CD4-positive, alpha-beta memory T cell (primary cell): ENCODE data around the gene PAPSS2. TPM values are rescaled to one million over a fixed set of nuclear protein-coding genes. Genes with fewer than 3 reads are reported as not detected.
"Not testable (repeated sequence)": the region's sequence is repeated elsewhere in the genome, so short reads cannot be mapped to it uniquely, and the experiment has no call there.

Experiments
- CTCF ChIA-PET: fragments of 350-600 bp; sonication (Branson Sonifier 250); formaldehyde crosslinking; loops from one replicate; lab custom pipeline; 2021; ENCODE audit warnings: inconsistent platforms; ENCODE audit not compliant: partially characterized antibody; lab: Charles Lee
- POLR2A ChIA-PET: fragments of 350-600 bp; sonication (Branson Sonifier 250); formaldehyde crosslinking; loops from one replicate; lab custom pipeline; 2021; ENCODE audit not compliant: partially characterized antibody; lab: Charles Lee
- DNase-seq, 5 donors: peaks; one replicate each; pipeline versions ENCODE4 v3.0.0 to v3.0.0-alpha.2; 2020 to 2022; ENCODE audit warnings: mixed read lengths in 1 of 5
- H3K27ac ChIP-seq: one replicate; pipeline ENCODE4 v1.7.0; 2013; ENCODE audit warnings: low read depth, low read length
- H3K27me3 ChIP-seq: 2 replicates; pipeline ENCODE4 v1.7.0; 2013; ENCODE audit warnings: mild to moderate bottlenecking, low read length, moderate library complexity; ENCODE audit not compliant: insufficient read depth
- H3K36me3 ChIP-seq: 2 replicates; pipeline ENCODE4 v1.7.0; 2013; ENCODE audit warnings: mild to moderate bottlenecking, low read length, moderate library complexity; ENCODE audit not compliant: insufficient read depth
- H3K4me1 ChIP-seq: 2 replicates; pipeline ENCODE4 v1.7.0; 2013; ENCODE audit warnings: mild to moderate bottlenecking, low read length, moderate library complexity; ENCODE audit not compliant: insufficient read depth
- H3K4me3 ChIP-seq, 2 donors: one replicate each; pipeline ENCODE4 v1.7.0; 2013; ENCODE audit warnings: low read length in 2 of 2, mild to moderate bottlenecking in 1 of 2
- H3K9me3 ChIP-seq, 2 donors: one replicate each; pipeline ENCODE4 v1.7.0; 2013; ENCODE audit warnings: low read length in 2 of 2, control low read depth in 1 of 2; ENCODE audit not compliant: control insufficient read depth in 1 of 2
- H3K27ac Mint-ChIP-seq, 7 donors: one replicate each; pipeline ENCODE4 v1.8.0; 2020 to 2021; ENCODE audit warnings: mixed read lengths in 7 of 7, mild to moderate bottlenecking in 6 of 7, inconsistent platforms in 3 of 7, moderate library complexity in 3 of 7
- H3K27me3 Mint-ChIP-seq, 2 donors: one replicate each; pipeline ENCODE4 v1.8.0; 2020 to 2021; ENCODE audit warnings: mixed read lengths in 2 of 2
- H3K36me3 Mint-ChIP-seq, 2 donors: one replicate each; pipeline ENCODE4 v1.8.0; 2020 to 2021; ENCODE audit warnings: mixed read lengths in 2 of 2, inconsistent platforms in 1 of 2, mild to moderate bottlenecking in 1 of 2
- H3K4me1 Mint-ChIP-seq, 4 donors: one replicate each; pipeline ENCODE4 v1.8.0; 2020 to 2021; ENCODE audit warnings: mixed read lengths in 4 of 4, mild to moderate bottlenecking in 1 of 4
- H3K4me3 Mint-ChIP-seq, 8 donors: one replicate each; pipeline ENCODE4 v1.8.0; 2020 to 2021; ENCODE audit warnings: mixed read lengths in 8 of 8, mild to moderate bottlenecking in 7 of 8, moderate library complexity in 6 of 8, inconsistent platforms in 3 of 8
- H3K9me3 Mint-ChIP-seq, 8 donors: one replicate each; pipeline ENCODE4 v1.8.0; 2020 to 2021; ENCODE audit warnings: mixed read lengths in 8 of 8, mild to moderate bottlenecking in 5 of 8, inconsistent platforms in 3 of 8, moderate library complexity in 1 of 8
- intact Hi-C: fragments of 100-400 bp; cut with micrococcal nuclease; formaldehyde crosslinking; loops from one replicate; pipeline ENCODE4 v1.15.1; 2023
- polyA plus RNA-seq, 2 donors: library from polyadenylated mRNA; unstranded; fragments of 300-500 nt; fragmentation: Illumina TruSeq; gene quantifications; one replicate each; pipeline ENCODE4 v1.2.3, GENCODE V29; 2021
- total RNA-seq, 2 experiments: library from RNA; stranded (reverse); gene quantifications; one replicate each; pipeline ENCODE4 v1.2.3, GENCODE V29; 2021

PAPSS2 gene
- total and polyA plus RNA-seq, 4 experiments from 2014 or later = 0.15 to 0.73 (median 0.31) TPM

DNA sequence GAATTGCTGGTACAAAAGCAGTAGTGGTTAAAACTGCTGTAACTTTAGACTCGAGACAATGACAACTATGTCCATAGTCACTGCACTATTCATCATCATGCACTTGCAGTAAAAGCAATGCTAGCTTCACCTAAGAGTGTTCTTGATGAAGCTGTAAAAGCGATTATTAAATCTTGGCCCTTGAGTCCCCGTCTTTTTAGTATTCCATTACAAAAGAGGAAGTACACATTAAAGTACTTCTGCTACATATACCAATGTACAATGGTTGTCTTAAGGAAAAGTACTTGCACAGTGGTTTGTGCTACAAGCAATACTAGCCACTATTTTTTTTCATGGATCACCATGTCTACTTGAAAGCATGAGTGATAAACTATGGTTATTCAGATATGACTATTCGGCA is 80.0 kb downstream of the PAPSS2 start:
- Histone ChIP-seq H3K27ac (no peak overlapping the region), H3K36me3 (no peaks in the 10 kb centered on the region), H3K4me1 (no peaks in the 10 kb centered on the region), H3K9me3 (no peaks in the 10 kb centered on the region), H3K4me3 (no peak overlapping the region), H3K27me3 (no peaks in the 10 kb centered on the region)
- intact Hi-C loops = no loop called here
- Mint-ChIP-seq H3K27ac (no peak overlapping the region), H3K36me3 (no peaks in the 10 kb centered on the region), H3K9me3 (peaks cover 0 to 2% (median 0%) of the 10 kb centered on the region in 8 donors), H3K4me3 (no peak overlapping the region), H3K4me1 (peaks cover 0 to 5% (median 0%) of the 10 kb centered on the region in 4 donors), H3K27me3 (peaks cover 20 to 21% of the 10 kb centered on the region in 2 donors)
- ChIA-PET CTCF (no interaction called here), POLR2A (no interaction called here)
- no peak for DNase-seq

DNA sequence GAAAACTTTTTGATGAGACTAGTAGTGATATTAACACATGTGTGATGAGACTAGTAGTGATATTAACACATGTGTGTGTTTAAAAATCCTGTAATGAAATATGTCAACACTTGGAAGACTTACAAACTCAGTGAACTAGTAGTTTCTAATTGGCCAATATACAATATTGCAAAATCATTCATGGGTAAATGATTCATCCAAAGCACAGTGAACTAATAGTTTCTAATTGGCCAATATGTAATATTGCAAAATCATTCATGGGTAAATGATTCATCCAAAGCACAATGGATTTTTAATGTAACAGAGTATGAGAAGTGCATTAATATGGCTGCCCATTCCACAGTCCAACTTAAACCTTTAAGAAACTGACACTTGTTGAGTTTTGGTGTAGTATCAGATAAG is 80.6 kb downstream of the PAPSS2 start:
- intact Hi-C loops = no loop called here

DNA sequence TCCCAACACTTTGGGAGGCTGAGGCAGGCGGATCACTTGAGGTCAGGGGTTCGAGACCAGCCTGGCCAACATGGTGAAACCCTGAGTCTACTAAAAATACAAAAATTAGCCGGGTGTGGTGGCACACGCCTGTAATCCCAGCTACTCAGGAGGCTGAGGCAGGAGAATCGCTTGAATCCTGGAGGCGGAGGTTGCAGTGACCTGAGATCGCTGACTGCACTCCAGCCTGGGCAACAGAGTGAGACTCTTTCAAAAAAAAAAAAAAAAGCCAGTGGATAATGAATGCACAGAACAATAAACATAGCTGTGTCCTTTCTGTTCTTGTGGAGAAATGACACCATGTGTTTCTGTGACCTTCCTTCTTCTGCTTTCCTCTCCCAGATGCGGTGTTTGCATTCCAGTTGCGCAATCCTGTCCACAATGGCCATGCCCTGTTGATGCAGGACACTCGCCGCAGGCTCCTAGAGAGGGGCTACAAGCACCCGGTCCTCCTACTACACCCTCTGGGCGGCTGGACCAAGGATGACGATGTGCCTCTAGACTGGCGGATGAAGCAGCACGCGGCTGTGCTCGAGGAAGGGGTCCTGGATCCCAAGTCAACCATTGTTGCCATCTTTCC is 83.4 kb downstream of the PAPSS2 start:
- H3K36me3 Mint-ChIP-seq, H3K36me3 ChIP-seq, H3K27me3 Mint-ChIP-seq, H3K4me3 Mint-ChIP-seq, H3K9me3 Mint-ChIP-seq, H3K4me1 ChIP-seq, H3K4me1 Mint-ChIP-seq, POLR2A ChIA-PET, H3K27ac ChIP-seq, CTCF ChIA-PET, H3K9me3 ChIP-seq, H3K27me3 ChIP-seq, H3K4me3 ChIP-seq, DNase-seq, H3K27ac Mint-ChIP-seq, intact Hi-C loops: not testable (repeated sequence)

More for the DNA sequence above, 80.6 kb downstream of the PAPSS2 start:
- Mint-ChIP-seq H3K4me1 (peaks cover 0 to under 1% (median 0%) of the 10 kb centered on the region in 4 donors), H3K36me3 (no peaks in the 10 kb centered on the region), H3K27me3 (peaks cover 18 to 21% of the 10 kb centered on the region in 2 donors), H3K4me3 (no peak overlapping the region), H3K27ac (no peak overlapping the region), H3K9me3 (no peaks in the 10 kb centered on the region)
- Histone ChIP-seq H3K36me3 (no peaks in the 10 kb centered on the region), H3K27me3 (no peaks in the 10 kb centered on the region), H3K4me1 (no peaks in the 10 kb centered on the region), H3K27ac (no peak overlapping the region), H3K4me3 (no peak overlapping the region), H3K9me3 (no peaks in the 10 kb centered on the region)
- ChIA-PET CTCF (no interaction called here), POLR2A (no interaction called here)
- DNase-seq = no peak

DNA sequence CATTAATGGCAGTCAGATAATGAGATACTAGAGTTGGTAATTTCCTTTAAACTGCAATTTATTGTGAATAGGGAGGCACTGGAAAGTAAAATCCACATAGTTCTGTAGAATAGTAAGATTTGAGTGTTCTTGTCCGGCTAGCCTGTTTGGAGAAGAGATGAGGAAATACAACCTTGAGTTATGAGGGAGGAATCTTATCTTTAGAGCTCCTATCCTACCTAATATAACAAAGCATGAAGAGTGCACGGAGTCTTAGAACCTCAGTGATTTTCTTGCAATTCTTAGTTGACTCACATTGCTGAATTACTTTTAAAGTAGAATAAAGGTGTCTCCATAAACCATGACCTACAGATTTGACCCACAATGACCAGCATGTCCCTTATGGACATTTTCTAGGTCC is 84.9 kb downstream of the PAPSS2 start:
- Histone ChIP-seq H3K4me1 (no peaks in the 10 kb centered on the region), H3K4me3 (no peak overlapping the region), H3K36me3 (no peaks in the 10 kb centered on the region), H3K9me3 (no peaks in the 10 kb centered on the region), H3K27me3 (no peaks in the 10 kb centered on the region), H3K27ac (no peak overlapping the region)
- CTCF ChIA-PET = no interaction called here
- intact Hi-C loops = no loop called here
- no peaks in the 10 kb centered on the region for H3K36me3 Mint-ChIP-seq
- H3K4me3 Mint-ChIP-seq = no peak overlapping the region
- H3K27me3 Mint-ChIP-seq = peaks cover 4% of the 10 kb centered on the region in 2 donors
- H3K27ac Mint-ChIP-seq = no peak overlapping the region
- no peak for DNase-seq
- peaks cover 0 to 4% (median 0%) of the 10 kb centered on the region in 8 donors for H3K9me3 Mint-ChIP-seq
- no peaks in the 10 kb centered on the region for H3K4me1 Mint-ChIP-seq
- POLR2A ChIA-PET = interaction anchor here (0.7 kb wide), 1 partner anchor 107 kb away, joined by 3 read pairs; no protein-coding TSS in a partner anchor

DNA sequence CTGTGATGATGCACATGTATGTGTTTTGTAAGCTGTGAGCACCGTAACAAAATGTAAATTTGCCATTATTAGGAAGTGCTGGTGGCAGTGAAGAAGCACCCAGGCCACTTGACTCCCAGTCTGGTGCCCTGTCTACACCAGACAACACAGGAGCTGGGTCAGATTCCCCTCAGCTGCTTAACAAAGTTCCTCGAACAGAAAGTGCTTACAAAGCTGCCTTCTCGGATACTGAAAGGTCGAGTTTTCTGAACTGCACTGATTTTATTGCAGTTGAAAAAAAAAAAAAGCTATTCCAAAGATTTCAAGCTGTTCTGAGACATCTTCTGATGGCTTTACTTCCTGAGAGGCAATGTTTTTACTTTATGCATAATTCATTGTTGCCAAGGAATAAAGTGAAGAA is 87.2 kb downstream of the PAPSS2 start:
- no peaks in the 10 kb centered on the region for H3K27me3 Mint-ChIP-seq
- no peak overlapping the region for H3K27ac Mint-ChIP-seq
- Histone ChIP-seq H3K4me1 (no peaks in the 10 kb centered on the region), H3K27ac (no peak overlapping the region), H3K9me3 (no peaks in the 10 kb centered on the region), H3K27me3 (no peaks in the 10 kb centered on the region), H3K4me3 (no peak overlapping the region), H3K36me3 (no peaks in the 10 kb centered on the region)
- H3K4me3 Mint-ChIP-seq = no peak overlapping the region
- peaks cover 0 to 4% (median 0%) of the 10 kb centered on the region in 8 donors for H3K9me3 Mint-ChIP-seq
- no peaks in the 10 kb centered on the region for H3K4me1 Mint-ChIP-seq
- no peaks in the 10 kb centered on the region for H3K36me3 Mint-ChIP-seq
- intact Hi-C loops = no loop called here
- no peak for DNase-seq
- CTCF ChIA-PET = interaction anchor here (0.6 to 1.9 kb wide), 4 partner anchors 10 to 1649 kb away, joined by 3 to 5 read pairs (median 4); no protein-coding TSS in a partner anchor
- POLR2A ChIA-PET = no interaction called here

DNA sequence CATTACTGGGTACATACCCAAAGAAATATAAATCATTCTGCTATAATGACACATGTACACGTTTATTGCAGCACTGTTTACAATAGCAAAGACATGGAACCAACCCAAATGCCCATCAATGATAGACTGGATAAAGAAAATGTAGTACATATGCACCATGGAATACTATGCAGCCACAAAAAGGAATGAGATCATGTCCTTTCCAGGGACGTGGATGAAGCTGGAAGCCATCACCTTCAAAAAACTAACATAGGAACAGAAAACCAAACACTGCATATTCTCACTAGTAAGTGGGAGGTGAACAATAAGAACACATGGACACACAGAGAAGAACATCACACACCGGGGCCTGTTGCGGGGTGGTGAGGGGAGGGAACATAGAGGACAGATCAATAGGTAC is 88.6 kb downstream of the PAPSS2 start:
- H3K4me3 Mint-ChIP-seq, H3K4me1 ChIP-seq, H3K36me3 ChIP-seq, H3K9me3 Mint-ChIP-seq, H3K4me3 ChIP-seq, H3K36me3 Mint-ChIP-seq, H3K27me3 ChIP-seq, intact Hi-C loops, H3K27ac ChIP-seq, H3K9me3 ChIP-seq, H3K4me1 Mint-ChIP-seq, DNase-seq, H3K27me3 Mint-ChIP-seq, POLR2A ChIA-PET: not testable (repeated sequence)
- CTCF ChIA-PET = interaction anchor here (1.5 kb wide), 1 partner anchor 14 kb away, joined by 3 read pairs; no protein-coding TSS in a partner anchor
- H3K27ac Mint-ChIP-seq = peak overlapping the region in 2 of 7 donors; percentile 13 to 57

DNA sequence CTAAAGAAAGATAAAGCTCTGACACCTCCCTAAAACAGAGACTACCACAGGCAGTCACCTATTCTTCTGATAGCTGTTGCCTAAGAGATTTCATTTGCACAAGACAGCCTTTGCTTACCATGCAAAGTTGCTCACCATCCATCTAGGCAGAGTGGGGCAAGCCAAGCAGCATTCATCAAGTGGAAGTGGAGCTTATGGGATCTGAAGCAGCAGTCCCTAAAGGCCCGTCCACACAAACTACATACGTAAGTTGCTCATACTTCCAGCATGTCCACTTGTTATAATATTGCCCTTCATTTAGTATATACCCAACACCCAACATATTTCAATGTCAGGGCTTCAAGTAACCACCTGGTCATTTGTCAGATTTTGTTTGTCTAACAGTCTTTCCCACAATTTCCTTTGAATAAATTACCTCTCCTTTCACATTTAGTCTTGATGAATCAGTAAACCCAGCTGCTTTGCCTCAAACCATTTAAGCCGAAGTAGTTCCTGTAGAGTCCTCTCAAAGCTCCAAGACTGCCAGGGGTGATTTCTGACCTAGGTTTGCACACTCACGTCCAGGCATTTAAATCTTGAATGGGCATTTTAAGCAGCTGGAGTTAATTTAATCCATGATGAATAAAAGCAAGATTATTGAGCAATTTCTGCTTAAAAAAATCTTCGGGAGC is 90.5 kb downstream of the PAPSS2 start:
- no peak overlapping the region for H3K4me3 Mint-ChIP-seq
- POLR2A ChIA-PET = no interaction called here
- peak overlapping the region in 1 of 7 donors; percentile 57 for H3K27ac Mint-ChIP-seq

More for the DNA sequence above, 90.5 kb downstream of the PAPSS2 start:
- Mint-ChIP-seq H3K9me3 (peaks cover 0 to 4% (median 0%) of the 10 kb centered on the region in 8 donors), H3K27me3 (no peaks in the 10 kb centered on the region), H3K36me3 (peaks cover 10 to 19% of the 10 kb centered on the region in 2 donors), H3K4me1 (no peaks in the 10 kb centered on the region)
- CTCF ChIA-PET = no interaction called here
- intact Hi-C loops = no loop called here
- H3K27me3 ChIP-seq = no peaks in the 10 kb centered on the region
- no peak for DNase-seq
- H3K36me3 ChIP-seq = no peaks in the 10 kb centered on the region
- H3K4me1 ChIP-seq = no peaks in the 10 kb centered on the region
- H3K9me3 ChIP-seq = no peaks in the 10 kb centered on the region
- H3K4me3 ChIP-seq = no peak overlapping the region
- no peak overlapping the region for H3K27ac ChIP-seq
